ENCODE results near the gene KIF6.

KIF6 gene

GRCh38 chr6:39341352-39341751 lies 383.9 kb downstream of the KIF6 start:
- H3K27ac Mint-ChIP-seq: no peak overlapping the region
- peaks cover 15 to 34% of the 10 kb centered on the region in 2 donors for H3K27me3 Mint-ChIP-seq
- no peak for DNase-seq
- peaks cover 3% of the 10 kb centered on the region for H3K36me3 Mint-ChIP-seq (ENCODE audit: insufficient read depth)
- ATAC-seq (replicated peaks): no peak
- H3K9me3 Mint-ChIP-seq: no peaks in the 10 kb centered on the region
- peaks cover 8 to 10% of the 10 kb centered on the region in 2 donors for H3K4me1 Mint-ChIP-seq (ENCODE audit: low read depth in 2 of 2)
- H3K4me3 Mint-ChIP-seq: no peak overlapping the region

- Mint-ChIP-seq H3K27me3 (peaks cover 15 to 37% of the 10 kb centered on the region in 2 donors), H3K27ac (no peak overlapping the region), H3K4me1 (ENCODE audit: low read depth in 2 of 2) (peaks cover 15 to 17% of the 10 kb centered on the region in 2 donors), H3K36me3 (ENCODE audit: insufficient read depth) (no peaks in the 10 kb centered on the region), H3K4me3 (no peak overlapping the region), H3K9me3 (no peaks in the 10 kb centered on the region)
- ATAC-seq (replicated peaks): no peak
- DNase-seq: no peak
Observed at GRCh38 chr6:39339868-39340550, 385.2 kb downstream of the KIF6 start.

- H3K27me3 Mint-ChIP-seq: peaks cover 19 to 42% of the 10 kb centered on the region in 2 donors
- H3K4me3 Mint-ChIP-seq: no peak overlapping the region
Observed at GRCh38 chr6:39339096-39339867, 385.9 kb downstream of the KIF6 start.

GRCh38 chr6:39338397-39338796 lies 386.8 kb downstream of the KIF6 start:
- ATAC-seq (replicated peaks) (no peak), DNase-seq (no peak)
- no peaks in the 10 kb centered on the region for H3K9me3 Mint-ChIP-seq
- peaks cover 15 to 17% of the 10 kb centered on the region in 2 donors for H3K4me1 Mint-ChIP-seq (ENCODE audit: low read depth in 2 of 2)
- H3K27ac Mint-ChIP-seq: no peak overlapping the region
- H3K36me3 Mint-ChIP-seq (ENCODE audit: insufficient read depth): no peaks in the 10 kb centered on the region
- no peak overlapping the region for H3K4me3 Mint-ChIP-seq
- peaks cover 19 to 42% of the 10 kb centered on the region in 2 donors for H3K27me3 Mint-ChIP-seq

More at GRCh38 chr6:39339096-39339867, 385.9 kb downstream of the KIF6 start:
- H3K9me3 Mint-ChIP-seq: no peaks in the 10 kb centered on the region
- no peak for DNase-seq
- peaks cover 15 to 17% of the 10 kb centered on the region in 2 donors for H3K4me1 Mint-ChIP-seq (ENCODE audit: low read depth in 2 of 2)
- H3K27ac Mint-ChIP-seq: no peak overlapping the region
- no peak for ATAC-seq (replicated peaks)
- H3K36me3 Mint-ChIP-seq (ENCODE audit: insufficient read depth): no peaks in the 10 kb centered on the region

- H3K27ac Mint-ChIP-seq: peak overlapping the region in 1 of 2 donors; percentile 6
- H3K9me3 Mint-ChIP-seq: no peaks in the 10 kb centered on the region
- no peak for ATAC-seq (replicated peaks)
- H3K4me1 Mint-ChIP-seq (ENCODE audit: low read depth in 2 of 2): peaks cover 15 to 17% of the 10 kb centered on the region in 2 donors
- no peak for DNase-seq
- H3K36me3 Mint-ChIP-seq (ENCODE audit: insufficient read depth): no peaks in the 10 kb centered on the region
- H3K27me3 Mint-ChIP-seq: peaks cover 42 to 62% of the 10 kb centered on the region in 2 donors
- no peak overlapping the region for H3K4me3 Mint-ChIP-seq
Observed at GRCh38 chr6:39335780-39336545, 389.2 kb downstream of the KIF6 start.

GRCh38 chr6:39333644-39334438 lies 391.4 kb downstream of the KIF6 start:
- Mint-ChIP-seq H3K4me1 (ENCODE audit: low read depth in 2 of 2) (peaks cover 15 to 17% of the 10 kb centered on the region in 2 donors), H3K4me3 (no peak overlapping the region), H3K27me3 (peaks cover 53 to 64% of the 10 kb centered on the region in 2 donors), H3K27ac (no peak overlapping the region), H3K36me3 (ENCODE audit: insufficient read depth) (no peaks in the 10 kb centered on the region), H3K9me3 (no peaks in the 10 kb centered on the region)
- DNase-seq: no peak
- ATAC-seq (replicated peaks): no peak

- no peaks in the 10 kb centered on the region for H3K4me1 Mint-ChIP-seq (ENCODE audit: low read depth in 2 of 2)
- H3K27me3 Mint-ChIP-seq: peaks cover 64 to 78% of the 10 kb centered on the region in 2 donors
- ATAC-seq (replicated peaks) (no peak), DNase-seq (no peak)
- no peak overlapping the region for H3K4me3 Mint-ChIP-seq
- no peaks in the 10 kb centered on the region for H3K9me3 Mint-ChIP-seq
- H3K27ac Mint-ChIP-seq: no peak overlapping the region
- no peaks in the 10 kb centered on the region for H3K36me3 Mint-ChIP-seq (ENCODE audit: insufficient read depth)
Observed at GRCh38 chr6:39330476-39330875, 394.7 kb downstream of the KIF6 start.

GRCh38 chr6:39330057-39330456 lies 395.2 kb downstream of the KIF6 start:
- no peak overlapping the region for H3K4me3 Mint-ChIP-seq
- DNase-seq: no peak
- no peaks in the 10 kb centered on the region for H3K36me3 Mint-ChIP-seq (ENCODE audit: insufficient read depth)
- H3K27me3 Mint-ChIP-seq: peaks cover 68 to 81% of the 10 kb centered on the region in 2 donors
- no peak overlapping the region for H3K27ac Mint-ChIP-seq
- H3K9me3 Mint-ChIP-seq: no peaks in the 10 kb centered on the region
- no peak for ATAC-seq (replicated peaks)
- no peaks in the 10 kb centered on the region for H3K4me1 Mint-ChIP-seq (ENCODE audit: low read depth in 2 of 2)

GRCh38 chr6:39328066-39328465 lies 397.1 kb downstream of the KIF6 start:
- ATAC-seq (replicated peaks) (no peak), DNase-seq (no peak)
- Mint-ChIP-seq H3K9me3 (no peaks in the 10 kb centered on the region), H3K27me3 (peaks cover 69 to 93% of the 10 kb centered on the region in 2 donors), H3K4me3 (no peak overlapping the region), H3K27ac (no peak overlapping the region), H3K4me1 (ENCODE audit: low read depth in 2 of 2) (no peaks in the 10 kb centered on the region), H3K36me3 (ENCODE audit: insufficient read depth) (no peaks in the 10 kb centered on the region)

GRCh38 chr6:39327507-39327906 lies 397.7 kb downstream of the KIF6 start:
- Mint-ChIP-seq H3K27ac (no peak overlapping the region), H3K4me1 (ENCODE audit: low read depth in 2 of 2) (no peaks in the 10 kb centered on the region), H3K27me3 (peaks cover 67 to 93% of the 10 kb centered on the region in 2 donors), H3K4me3 (no peak overlapping the region), H3K36me3 (ENCODE audit: insufficient read depth) (no peaks in the 10 kb centered on the region), H3K9me3 (no peaks in the 10 kb centered on the region)
- ATAC-seq (replicated peaks) (no peak), DNase-seq (no peak)

GRCh38 chr6:39322306-39322850 lies 402.8 kb downstream of the KIF6 start, which contains the start of gene KCNK16:
Gene KCNK16, minus strand, starts transcription at chr6:39322702. Its CDS starts 162 bp downstream, at chr6:39322540.
- H3K4me1 Mint-ChIP-seq (ENCODE audit: low read depth in 2 of 2): peaks cover 0 to 5% of the 10 kb centered on the region in 2 donors
- no peak for DNase-seq
- H3K27ac Mint-ChIP-seq: no peak within 1 kb of the TSS
- ATAC-seq (replicated peaks): no peak
- H3K36me3 Mint-ChIP-seq (ENCODE audit: insufficient read depth): no peaks in the 10 kb centered on the region
- H3K9me3 Mint-ChIP-seq: no peaks in the 10 kb centered on the region
- H3K4me3 Mint-ChIP-seq: no peak within 1 kb of the TSS
- H3K27me3 Mint-ChIP-seq: peaks cover 56 to 88% of the 10 kb centered on the region in 2 donors

GRCh38 chr6:39321761-39322160 lies 403.4 kb downstream of the KIF6 start:
- no peak overlapping the region for H3K27ac Mint-ChIP-seq
- no peak overlapping the region for H3K4me3 Mint-ChIP-seq
- no peaks in the 10 kb centered on the region for H3K36me3 Mint-ChIP-seq (ENCODE audit: insufficient read depth)
- H3K9me3 Mint-ChIP-seq: no peaks in the 10 kb centered on the region
- no peak for DNase-seq
- H3K27me3 Mint-ChIP-seq: peaks cover 50 to 88% of the 10 kb centered on the region in 2 donors
- ATAC-seq (replicated peaks): no peak
- H3K4me1 Mint-ChIP-seq (ENCODE audit: low read depth in 2 of 2): peaks cover 0 to 5% of the 10 kb centered on the region in 2 donors

All from effector memory CD8-positive, alpha-beta T cell (primary cell).